Smooth muscle cell (in vitro differentiated cells): ENCODE data around the gene RMDN2. TPM values are rescaled to one million over a fixed set of nuclear protein-coding genes. Genes with fewer than 3 reads are reported as not detected.

Experiments
- DNase-seq: peaks from one replicate; lab custom pipeline; 2025; ENCODE audit not compliant: unreplicated experiment; lab: John Stamatoyannopoulos, UW
- H2AFZ ChIP-seq: fragments of 200-600 bp; sonication (generic); 2 replicates; pipeline ENCODE4 v1.6.0; 2016; ENCODE audit warnings: antibody characterized with exemption, low read depth, mild to moderate bottlenecking
- H3F3A ChIP-seq: fragments of 200-600 bp; sonication (generic); 2 replicates; pipeline ENCODE4 v1.6.0; 2017; ENCODE audit warnings: antibody characterized with exemption, low read depth
- H3K27ac ChIP-seq: fragments of 200-600 bp; sonication (generic); 2 replicates; pipeline ENCODE4 v1.5.1; 2016; ENCODE audit warnings: low read depth, mild to moderate bottlenecking
- H3K27me3 ChIP-seq: fragments of 200-600 bp; sonication (generic); 2 replicates; pipeline ENCODE4 v1.6.1; 2016; ENCODE audit warnings: low read depth, mild to moderate bottlenecking
- H3K36me3 ChIP-seq: fragments of 200-600 bp; sonication (generic); 2 replicates; pipeline ENCODE4 v1.5.1; 2016; ENCODE audit warnings: low read depth
- H3K4me1 ChIP-seq: fragments of 200-600 bp; sonication (generic); 2 replicates; pipeline ENCODE4 v1.5.1; 2016; ENCODE audit warnings: low read depth
- H3K4me2 ChIP-seq: fragments of 200-600 bp; sonication (generic); 2 replicates; pipeline ENCODE4 v1.6.0; 2016; ENCODE audit warnings: mild to moderate bottlenecking
- H3K4me3 ChIP-seq: fragments of 200-600 bp; sonication (generic); 2 replicates; pipeline ENCODE4 v1.5.1; 2016; ENCODE audit warnings: mild to moderate bottlenecking
- H3K79me2 ChIP-seq: fragments of 200-600 bp; sonication (generic); 2 replicates; pipeline ENCODE4 v1.6.0; 2016; ENCODE audit warnings: low read depth, mild to moderate bottlenecking
- H3K9ac ChIP-seq: fragments of 200-600 bp; sonication (generic); 2 replicates; pipeline ENCODE4 v1.6.0; 2016; ENCODE audit warnings: low read depth
- H3K9me3 ChIP-seq: fragments of 200-600 bp; sonication (generic); replicated peaks from 2 replicates; pipeline ENCODE4 v1.5.1; 2016; ENCODE audit warnings: low read depth
- H4K20me1 ChIP-seq: fragments of 200-600 bp; sonication (generic); 2 replicates; pipeline ENCODE4 v1.6.0; 2016; ENCODE audit warnings: low read depth
- CTCF ChIP-seq: fragments of 200-600 bp; sonication (generic); IDR thresholded peaks from 2 replicates; pipeline ENCODE4 v1.5.1; 2017; ENCODE audit warnings: borderline replicate concordance, mild to moderate bottlenecking, antibody characterized with exemption; ENCODE audit not compliant: insufficient read depth, poor library complexity, severe bottlenecking
- WGBS: methylation state at CpG from one replicate; pipeline ENCODE4 v1.1.7; 2016; ENCODE audit warnings: low lambda C conversion rate; 5-methylcytosine and 5-hydroxymethylcytosine counted together
- polyA plus RNA-seq: library from polyadenylated mRNA; unstranded; fragments of >200 nt; fragmentation: Nextera tagmentation; extraction: Ambion mirVana; gene quantifications from 2 replicates; pipeline ENCODE4 v1.2.1, GENCODE V29; 2016
- total RNA-seq: library from RNA; depleted of rRNA; stranded (reverse); fragments of >200 nt; gene quantifications from 2 replicates; pipeline ENCODE4 v1.2.3, GENCODE V29; 2014

The RMDN2 gene
- total and polyA plus RNA-seq, 2 experiments from 2014 or later = 5.0 to 5.6 TPM

GRCh38 chr2:38037757-38038621 is 112.9 kb downstream of the RMDN2 start:
- H2AFZ ChIP-seq = peak overlapping the region; percentile 71
- H3F3A ChIP-seq = no peaks in the 10 kb centered on the region
- H3K4me1 ChIP-seq = no peaks in the 10 kb centered on the region
- peak overlapping the region; percentile 76 for H3K4me2 ChIP-seq
- no peak for DNase-seq
- no peak overlapping the region for H3K9ac ChIP-seq
- H3K4me3 ChIP-seq = peak overlapping the region; percentile 27
- no peaks in the 10 kb centered on the region for H3K27me3 ChIP-seq
- H3K36me3 ChIP-seq = no peaks in the 10 kb centered on the region
- peak overlapping the region; percentile 8 for H3K27ac ChIP-seq
- H3K9me3 ChIP-seq = no peaks in the 10 kb centered on the region
- H3K79me2 ChIP-seq = no peaks in the 10 kb centered on the region
- H4K20me1 ChIP-seq = no peaks in the 10 kb centered on the region
- WGBS = 43% methylated on average over 38 of the region's 38 CpGs
- peak; percentile 12 for TF ChIP-seq CTCF

- Histone ChIP-seq H3F3A (no peaks in the 10 kb centered on the region), H3K4me1 (no peaks in the 10 kb centered on the region), H3K4me3 (no peak overlapping the region), H3K9me3 (no peaks in the 10 kb centered on the region), H3K36me3 (no peaks in the 10 kb centered on the region), H3K27me3 (no peaks in the 10 kb centered on the region), H3K27ac (no peak overlapping the region), H3K9ac (no peak overlapping the region), H3K79me2 (no peaks in the 10 kb centered on the region), H4K20me1 (no peaks in the 10 kb centered on the region), H2AFZ (peak overlapping the region; percentile 71), H3K4me2 (peak overlapping the region; percentile 76)
- WGBS = 90% methylated on average over 5 of the region's 5 CpGs
- TF ChIP-seq CTCF = no peak
- DNase-seq = no peak
Measured at GRCh38 chr2:38038682-38039081, 113.6 kb downstream of the RMDN2 start.

GRCh38 chr2:38039121-38039910 is 114.2 kb downstream of the RMDN2 start:
- Histone ChIP-seq H3K4me2 (no peak overlapping the region), H3K9ac (no peak overlapping the region), H3K27me3 (no peaks in the 10 kb centered on the region), H2AFZ (no peak overlapping the region), H3K27ac (no peak overlapping the region), H3K4me3 (no peak overlapping the region), H3K4me1 (no peaks in the 10 kb centered on the region), H3K79me2 (no peaks in the 10 kb centered on the region), H3K36me3 (no peaks in the 10 kb centered on the region), H3K9me3 (no peaks in the 10 kb centered on the region), H3F3A (no peaks in the 10 kb centered on the region), H4K20me1 (no peaks in the 10 kb centered on the region)
- no peak for TF ChIP-seq CTCF
- 70% methylated on average over 9 of the region's 9 CpGs for WGBS
- no peak for DNase-seq
